Mammary epithelial cell (primary cell): ENCODE data around the gene SART1.

ENCODE experiments used
- EZH2 ChIP-seq: IDR thresholded peaks from 2 replicates; pipeline ENCODE4 v1.6.1; 2012; ENCODE audit warnings: low read length, inconsistent platforms, borderline replicate concordance
- TF ChIP-seq, protein P1 (sequence below), 2 donors: IDR thresholded peaks in 1 of 2; conservative IDR thresholded peaks in 1 of 2; 2 replicates each; pipeline ENCODE4 v1.5.1; 2011 to 2012; ENCODE audit warnings: inconsistent platforms in 2 of 2, low read length in 2 of 2, mild to moderate bottlenecking in 2 of 2, control low read depth in 1 of 2, low read depth in 1 of 2; ENCODE audit not compliant: insufficient read depth in 1 of 2; ENCODE audit errors: extremely low read depth in 1 of 2

DNA sequence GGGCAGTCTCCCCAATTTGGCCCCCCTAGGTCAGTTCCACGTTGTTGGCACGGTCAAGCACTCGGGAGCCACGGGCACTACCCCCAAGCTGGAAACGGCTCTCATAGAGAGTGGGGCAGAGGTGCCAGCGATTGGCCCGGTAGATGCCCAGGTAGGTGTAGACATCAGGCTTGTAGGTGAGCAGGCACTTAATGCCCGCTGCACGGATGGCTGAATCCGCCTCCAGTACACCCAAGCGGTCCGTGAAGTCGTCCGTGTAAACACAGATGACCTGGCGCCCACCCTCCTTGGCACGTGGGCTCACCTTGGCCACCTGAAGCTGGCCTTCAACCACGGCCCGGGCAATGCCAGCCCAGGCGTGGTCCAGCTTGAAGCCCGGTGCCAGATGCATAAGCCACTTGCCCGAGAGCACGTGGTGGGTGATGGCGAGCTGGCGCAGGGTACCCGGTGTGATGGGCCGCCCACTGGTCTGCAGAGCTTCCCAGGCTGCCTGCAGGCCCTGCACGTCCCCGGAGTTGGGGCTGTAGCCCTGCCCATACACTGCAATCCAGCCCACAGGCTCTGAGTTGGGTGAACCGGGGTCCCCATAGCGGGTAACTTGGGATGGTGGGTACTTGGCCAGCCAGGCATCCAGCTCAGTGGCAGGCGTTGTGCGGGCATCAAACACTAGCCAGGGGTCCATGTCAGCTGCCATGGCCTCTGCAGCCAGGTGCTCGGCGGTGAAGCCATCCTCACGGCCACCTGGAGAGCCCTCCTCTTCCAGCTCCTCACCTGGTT is 43.9 kb upstream of the SART1 start:
- TF ChIP-seq, protein P1, sequence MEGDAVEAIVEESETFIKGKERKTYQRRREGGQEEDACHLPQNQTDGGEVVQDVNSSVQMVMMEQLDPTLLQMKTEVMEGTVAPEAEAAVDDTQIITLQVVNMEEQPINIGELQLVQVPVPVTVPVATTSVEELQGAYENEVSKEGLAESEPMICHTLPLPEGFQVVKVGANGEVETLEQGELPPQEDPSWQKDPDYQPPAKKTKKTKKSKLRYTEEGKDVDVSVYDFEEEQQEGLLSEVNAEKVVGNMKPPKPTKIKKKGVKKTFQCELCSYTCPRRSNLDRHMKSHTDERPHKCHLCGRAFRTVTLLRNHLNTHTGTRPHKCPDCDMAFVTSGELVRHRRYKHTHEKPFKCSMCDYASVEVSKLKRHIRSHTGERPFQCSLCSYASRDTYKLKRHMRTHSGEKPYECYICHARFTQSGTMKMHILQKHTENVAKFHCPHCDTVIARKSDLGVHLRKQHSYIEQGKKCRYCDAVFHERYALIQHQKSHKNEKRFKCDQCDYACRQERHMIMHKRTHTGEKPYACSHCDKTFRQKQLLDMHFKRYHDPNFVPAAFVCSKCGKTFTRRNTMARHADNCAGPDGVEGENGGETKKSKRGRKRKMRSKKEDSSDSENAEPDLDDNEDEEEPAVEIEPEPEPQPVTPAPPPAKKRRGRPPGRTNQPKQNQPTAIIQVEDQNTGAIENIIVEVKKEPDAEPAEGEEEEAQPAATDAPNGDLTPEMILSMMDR (conservative IDR thresholded peaks at IDR 0.05 in 1 of 2, IDR thresholded peaks at IDR 0.05 in 1 of 2; ENCODE audit: extremely low read depth in 1 of 2, insufficient read depth in 1 of 2, low read depth in 1 of 2, low read length in 2 of 2) = no peak
- TF ChIP-seq EZH2 = no peak
